ENCODE data around the gene ZNF217.

DNA sequence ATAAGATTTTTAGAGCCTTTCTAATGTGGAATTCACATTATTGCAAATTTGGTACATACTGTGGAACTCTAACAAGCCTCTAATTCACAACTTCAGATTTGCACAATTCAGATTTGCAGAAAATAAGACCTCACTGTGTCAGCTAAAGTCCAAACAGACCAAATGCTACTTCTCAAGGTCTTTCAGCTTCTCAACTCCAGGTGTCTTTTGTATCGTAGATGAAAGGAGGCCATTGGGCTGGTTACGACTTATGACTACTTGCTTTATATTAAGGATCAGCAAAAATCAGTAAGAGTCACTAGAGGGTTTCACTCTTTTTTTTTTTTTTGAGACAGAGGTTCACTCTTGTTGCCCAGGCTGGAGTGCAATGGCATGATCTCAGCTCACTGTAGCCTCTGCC, 37.8 kb downstream of the ZNF217 start:
- no peak for TF ChIP-seq EZH2 (IDR thresholded peaks at IDR 0.05)
- TF ChIP-seq POLR2AphosphoS5 (IDR thresholded peaks at IDR 0.05; ENCODE audit: borderline replicate concordance, low read depth, low read length), result no peak

All from SK-N-MC (cell line).